HEK293 (cell line): ENCODE results near the gene BTBD17.

ENCODE experiments used
- CTCF ChIA-PET: fragments of 350-600 bp; formaldehyde crosslinking; extraction: SDS; loops from one replicate; lab custom pipeline; 2021; ENCODE audit warnings: antibody characterized with exemption; lab: Yijun Ruan, JAX
- POLR2A ChIA-PET: fragments of 300-600 bp; formaldehyde crosslinking; extraction: SDS; loops from one replicate; lab custom pipeline; 2020; ENCODE audit warnings: antibody characterized with exemption, inconsistent platforms; lab: Yijun Ruan, JAX
- H3K27ac ChIP-seq: fragments of 200-500 bp; sonication (Bioruptor generic); 2 replicates; pipeline ENCODE4 v1.5.1; 2014; ENCODE audit warnings: low read depth, low read length, control low read depth, inconsistent platforms; ENCODE audit errors: extremely low read depth
- H3K36me3 ChIP-seq, 2 experiments: fragments of 200-500 bp in 1 of 2; sonication (Bioruptor generic) in 1 of 2; 1 replicate in 1 of 2; 2 replicates in 1 of 2; pipeline ENCODE4 v1.5.1; 2014 to 2017; ENCODE audit warnings: inconsistent platforms in 2 of 2, low read length in 2 of 2; ENCODE audit not compliant: control insufficient read depth in 2 of 2, insufficient read depth in 1 of 2
- H3K4me1 ChIP-seq: fragments of 200-500 bp; sonication (Bioruptor generic); 2 replicates; pipeline ENCODE4 v1.5.1; 2014; ENCODE audit warnings: mild to moderate bottlenecking, low read length, inconsistent platforms; ENCODE audit not compliant: control insufficient read depth, insufficient read depth
- H3K4me3 ChIP-seq: 2 replicates; pipeline ENCODE4 v1.5.1; 2011; ENCODE audit warnings: low read depth, mild to moderate bottlenecking, control low read depth, low read length, moderate library complexity
- H3K9me3 ChIP-seq: fragments of 200-500 bp; sonication (Bioruptor generic); 2 replicates; pipeline ENCODE4 v1.5.1; 2014; ENCODE audit warnings: low read depth, low read length, inconsistent platforms; ENCODE audit not compliant: control insufficient read depth, insufficient read depth
- GLIS1 ChIP-seq: fragments of 450-650 bp; formaldehyde crosslinking; IDR thresholded peaks from 2 replicates; pipeline ENCODE4 v1.5.1; 2016; ENCODE audit warnings: missing biosample characterization, missing genetic modification characterization
- TRIM28 ChIP-seq: IDR thresholded peaks from 2 replicates; pipeline ENCODE4 v1.6.1; 2011; ENCODE audit warnings: low read length, control low read depth, borderline replicate concordance
- ZBTB1 ChIP-seq: fragments of 450-650 bp; formaldehyde crosslinking; IDR thresholded peaks from 2 replicates; pipeline ENCODE4 v1.5.1; 2016; ENCODE audit warnings: missing biosample characterization, missing genetic modification characterization
- ZBTB10 ChIP-seq: fragments of 450-650 bp; formaldehyde crosslinking; IDR thresholded peaks from 2 replicates; pipeline ENCODE4 v1.5.1; 2016; ENCODE audit warnings: missing biosample characterization, missing genetic modification characterization
- ZBTB20 ChIP-seq: fragments of 450-650 bp; formaldehyde crosslinking; IDR thresholded peaks from 2 replicates; pipeline ENCODE4 v1.5.1; 2016; ENCODE audit warnings: missing biosample characterization, missing genetic modification characterization
- ZNF112 ChIP-seq: fragments of 450-650 bp; formaldehyde crosslinking; IDR thresholded peaks from 2 replicates; pipeline ENCODE4 v1.5.0; 2017; ENCODE audit warnings: missing biosample characterization, missing genetic modification characterization
- ZNF140 ChIP-seq: fragments of 450-650 bp; formaldehyde crosslinking; IDR thresholded peaks from 2 replicates; pipeline ENCODE4 v1.5.1; 2016; ENCODE audit warnings: missing biosample characterization, missing genetic modification characterization
- ZNF16 ChIP-seq: fragments of 450-650 bp; formaldehyde crosslinking; IDR thresholded peaks from 2 replicates; pipeline ENCODE4 v1.5.1; 2016; ENCODE audit warnings: low read depth, missing biosample characterization, missing genetic modification characterization
- ZNF19 ChIP-seq: fragments of 450-650 bp; formaldehyde crosslinking; IDR thresholded peaks from 2 replicates; pipeline ENCODE4; 2016; ENCODE audit warnings: missing biosample characterization, missing genetic modification characterization, low read depth
- ZNF214 ChIP-seq: fragments of 450-650 bp; formaldehyde crosslinking; IDR thresholded peaks from 2 replicates; pipeline ENCODE4 v1.5.1; 2017; ENCODE audit warnings: missing biosample characterization, mild to moderate bottlenecking, missing genetic modification characterization, borderline replicate concordance
- ZNF266 ChIP-seq: fragments of 450-650 bp; formaldehyde crosslinking; IDR thresholded peaks from 2 replicates; pipeline ENCODE4 v1.5.1; 2016; ENCODE audit warnings: missing biosample characterization, missing genetic modification characterization, low read depth
- ZNF341 ChIP-seq: fragments of 450-650 bp; formaldehyde crosslinking; IDR thresholded peaks from 2 replicates; pipeline ENCODE4; 2016; ENCODE audit warnings: low read depth, missing biosample characterization, missing genetic modification characterization
- ZNF560 ChIP-seq: fragments of 450-650 bp; formaldehyde crosslinking; IDR thresholded peaks from 2 replicates; pipeline ENCODE4 v1.5.1; 2017; ENCODE audit warnings: missing biosample characterization, missing genetic modification characterization, borderline replicate concordance
- ZNF561 ChIP-seq: fragments of 450-650 bp; IDR thresholded peaks from 2 replicates; pipeline ENCODE4 v1.5.1; 2018; ENCODE audit warnings: missing biosample characterization, missing genetic modification characterization, borderline replicate concordance
- ZNF580 ChIP-seq: fragments of 450-650 bp; formaldehyde crosslinking; IDR thresholded peaks from 2 replicates; pipeline ENCODE4 v1.5.1; 2016; ENCODE audit warnings: missing biosample characterization, missing genetic modification characterization
- ZNF677 ChIP-seq: fragments of 450-650 bp; IDR thresholded peaks from 2 replicates; pipeline ENCODE4 v1.5.0; 2018; ENCODE audit warnings: missing biosample characterization, mild to moderate bottlenecking, missing genetic modification characterization, moderate library complexity
- ZNF791 ChIP-seq: fragments of 450-650 bp; formaldehyde crosslinking; IDR thresholded peaks from 2 replicates; pipeline ENCODE4 v1.5.1; 2016; ENCODE audit warnings: missing biosample characterization, missing genetic modification characterization
- ZNF843 ChIP-seq: fragments of 450-650 bp; formaldehyde crosslinking; IDR thresholded peaks from 2 replicates; pipeline ENCODE4 v1.5.1; 2016; ENCODE audit warnings: missing biosample characterization, missing genetic modification characterization
- TF ChIP-seq, protein P1 (sequence below): fragments of 450-650 bp; formaldehyde crosslinking; IDR thresholded peaks from 2 replicates; pipeline ENCODE4 v1.5.1; 2016; ENCODE audit warnings: missing biosample characterization, missing genetic modification characterization

The BTBD17 gene

DNA sequence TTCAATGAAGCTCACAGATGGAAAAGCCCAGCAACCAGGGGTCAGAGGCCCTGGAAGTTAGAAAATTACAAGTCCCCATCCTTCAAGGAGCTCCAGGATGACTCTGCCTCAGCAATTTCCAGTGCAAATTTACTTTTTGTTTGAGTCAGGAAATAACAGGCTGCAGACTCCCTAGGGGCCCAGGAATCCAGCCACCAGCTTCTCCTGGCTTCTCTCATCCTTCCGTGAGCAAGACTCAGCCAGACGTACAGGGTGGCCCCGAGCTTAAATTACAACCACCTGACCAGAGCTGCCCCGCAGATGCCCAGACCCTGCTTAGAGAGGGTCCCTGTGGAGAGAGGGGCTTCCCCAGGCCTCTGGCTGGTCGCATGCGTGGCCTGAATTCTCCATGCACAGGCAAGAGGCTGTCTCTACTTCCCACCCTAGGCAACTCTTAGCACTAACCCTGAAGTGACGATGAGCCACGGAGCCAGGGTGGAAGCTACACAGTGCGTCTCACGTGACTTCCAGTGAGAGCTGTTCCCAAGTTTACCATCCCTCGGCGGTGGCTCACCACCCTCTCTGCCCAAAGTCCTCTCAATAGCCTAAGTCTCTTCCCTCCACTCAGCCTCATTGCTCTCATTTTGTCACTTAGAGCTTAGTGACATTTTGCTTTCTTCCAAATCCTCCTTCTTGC, 32.7 kb upstream of the BTBD17 start:
- no peak overlapping the region for H3K4me3 ChIP-seq
- CTCF ChIA-PET: interaction anchor here (0.6 to 5.0 kb wide), 5 partner anchors 15 to 179 kb away, joined by 3 to 34 read pairs (median 18); partner anchors contain the start of gene GPR142

GRCh38 chr17:74393346-74393942, 31.8 kb upstream of the BTBD17 start:
- no peak for TF ChIP-seq ZNF140
- TF ChIP-seq ZNF580: no peak
- peak; percentile 35; the same call in 1 of the 2 replicates for TF ChIP-seq ZNF341 (tag by site-specific recombination)
- no peak for TF ChIP-seq ZNF791 (tag by site-specific recombination)
- peak; percentile 69 for TF ChIP-seq GLIS1 (tag by site-specific recombination)
- TF ChIP-seq ZNF19 (tag by site-specific recombination): no peak
- no peak for TF ChIP-seq TRIM28
- CTCF ChIA-PET: interaction anchor here (1.2 to 5.0 kb wide), 6 partner anchors 14 to 100 kb away, joined by 3 to 34 read pairs (median 19); partner anchors contain the start of gene GPR142
- H3K36me3 ChIP-seq: no peaks in the 10 kb centered on the region
- H3K4me1 ChIP-seq: no peaks in the 10 kb centered on the region
- H3K27ac ChIP-seq: no peak overlapping the region
- POLR2A ChIA-PET: interaction anchor here (0.8 to 0.9 kb wide), 2 partner anchors 37 to 51 kb away, joined by 3 read pairs; no protein-coding TSS in a partner anchor
- no peaks in the 10 kb centered on the region for H3K9me3 ChIP-seq
- H3K4me3 ChIP-seq: no peak overlapping the region

More for the DNA sequence above, 32.7 kb upstream of the BTBD17 start:
- POLR2A ChIA-PET: interaction anchor here (0.9 kb wide), 1 partner anchor 50 kb away, joined by 3 read pairs; no protein-coding TSS in a partner anchor
- TF ChIP-seq, protein P1, sequence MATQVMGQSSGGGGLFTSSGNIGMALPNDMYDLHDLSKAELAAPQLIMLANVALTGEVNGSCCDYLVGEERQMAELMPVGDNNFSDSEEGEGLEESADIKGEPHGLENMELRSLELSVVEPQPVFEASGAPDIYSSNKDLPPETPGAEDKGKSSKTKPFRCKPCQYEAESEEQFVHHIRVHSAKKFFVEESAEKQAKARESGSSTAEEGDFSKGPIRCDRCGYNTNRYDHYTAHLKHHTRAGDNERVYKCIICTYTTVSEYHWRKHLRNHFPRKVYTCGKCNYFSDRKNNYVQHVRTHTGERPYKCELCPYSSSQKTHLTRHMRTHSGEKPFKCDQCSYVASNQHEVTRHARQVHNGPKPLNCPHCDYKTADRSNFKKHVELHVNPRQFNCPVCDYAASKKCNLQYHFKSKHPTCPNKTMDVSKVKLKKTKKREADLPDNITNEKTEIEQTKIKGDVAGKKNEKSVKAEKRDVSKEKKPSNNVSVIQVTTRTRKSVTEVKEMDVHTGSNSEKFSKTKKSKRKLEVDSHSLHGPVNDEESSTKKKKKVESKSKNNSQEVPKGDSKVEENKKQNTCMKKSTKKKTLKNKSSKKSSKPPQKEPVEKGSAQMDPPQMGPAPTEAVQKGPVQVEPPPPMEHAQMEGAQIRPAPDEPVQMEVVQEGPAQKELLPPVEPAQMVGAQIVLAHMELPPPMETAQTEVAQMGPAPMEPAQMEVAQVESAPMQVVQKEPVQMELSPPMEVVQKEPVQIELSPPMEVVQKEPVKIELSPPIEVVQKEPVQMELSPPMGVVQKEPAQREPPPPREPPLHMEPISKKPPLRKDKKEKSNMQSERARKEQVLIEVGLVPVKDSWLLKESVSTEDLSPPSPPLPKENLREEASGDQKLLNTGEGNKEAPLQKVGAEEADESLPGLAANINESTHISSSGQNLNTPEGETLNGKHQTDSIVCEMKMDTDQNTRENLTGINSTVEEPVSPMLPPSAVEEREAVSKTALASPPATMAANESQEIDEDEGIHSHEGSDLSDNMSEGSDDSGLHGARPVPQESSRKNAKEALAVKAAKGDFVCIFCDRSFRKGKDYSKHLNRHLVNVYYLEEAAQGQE (tag by site-specific recombination): no peak
- TF ChIP-seq ZNF677 (tag by site-specific recombination): no peak
- Histone ChIP-seq H3K27ac (no peak overlapping the region), H3K9me3 (no peaks in the 10 kb centered on the region), H3K4me1 (no peaks in the 10 kb centered on the region), H3K36me3 (no peaks in the 10 kb centered on the region)

DNA sequence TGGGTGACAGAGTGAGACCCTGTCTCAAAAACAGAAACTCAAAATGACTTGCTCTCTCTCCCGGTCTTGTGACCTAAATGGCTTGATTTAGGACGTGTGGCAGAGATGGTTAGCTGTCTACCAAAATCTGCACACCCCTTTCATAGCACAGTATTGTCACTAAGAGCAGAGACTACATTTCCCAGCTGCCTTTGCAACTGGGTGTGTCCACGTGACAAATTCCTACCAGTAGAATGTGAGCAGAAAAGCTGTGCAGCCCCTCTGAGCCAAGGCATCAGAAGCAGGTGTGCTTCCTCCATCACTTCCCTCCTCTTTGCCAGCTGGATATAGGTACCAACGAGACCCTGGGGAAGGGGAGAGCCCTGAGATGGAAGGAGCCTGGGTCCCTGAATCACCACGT, 31.2 kb upstream of the BTBD17 start:
- ChIA-PET CTCF (interaction anchor here (1.2 to 5.0 kb wide), 6 partner anchors 13 to 101 kb away, joined by 3 to 34 read pairs (median 19); partner anchors contain the start of gene GPR142), POLR2A (interaction anchor here (0.8 kb wide), 1 partner anchor 37 kb away, joined by 3 read pairs; no protein-coding TSS in a partner anchor)
- Histone ChIP-seq H3K36me3 (no peaks in the 10 kb centered on the region), H3K27ac (no peak overlapping the region), H3K4me1 (no peaks in the 10 kb centered on the region), H3K4me3 (no peak overlapping the region), H3K9me3 (no peaks in the 10 kb centered on the region)
- TF ChIP-seq ZNF561 (tag by site-specific recombination): no peak
- no peak for TF ChIP-seq ZBTB1 (tag by site-specific recombination)
- no peak for TF ChIP-seq ZNF266
- no peak for TF ChIP-seq ZNF16 (tag by site-specific recombination)
- TF ChIP-seq ZBTB10: no peak
- TF ChIP-seq ZBTB20 (tag by site-specific recombination): no peak
- TF ChIP-seq ZNF214: no peak
- TF ChIP-seq ZNF843 (tag by site-specific recombination): no peak
- TF ChIP-seq ZNF112 (tag by site-specific recombination): no peak
- no peak for TF ChIP-seq ZNF560
